Aorta (tissue), 5 donors: Measurements from ENCODE around the gene CAPN1. TPM values are rescaled to one million over a fixed set of nuclear protein-coding genes. Genes with fewer than 3 reads are reported as not detected.
"Not testable (repeated sequence)": the region's sequence is repeated elsewhere in the genome, so short reads cannot be mapped to it uniquely, and the experiment has no call there.

Experiments
- ATAC-seq: fragments of 200-7000 bp; cut with Tn5 transposase; one replicate; pipeline ENCODE4 v1.9.1; 2022; ENCODE audit warnings: moderate library complexity; ENCODE audit not compliant: low FRiP score
- DNase-seq, 2 donors: peaks; one replicate each; pipeline ENCODE4 v3.0.0-alpha.2; 2020
- H3K27ac ChIP-seq, 2 donors: one replicate each; pipeline ENCODE4 v1.5.1; 2013; ENCODE audit warnings: low read length in 2 of 2, mild to moderate bottlenecking in 2 of 2, moderate library complexity in 2 of 2, control low read depth in 1 of 2, inconsistent platforms in 1 of 2, low read depth in 1 of 2
- H3K27me3 ChIP-seq, 2 donors: one replicate each; pipeline ENCODE4 v1.6.1; 2013; ENCODE audit warnings: control low read depth in 1 of 2, low read length in 1 of 2, mild to moderate bottlenecking in 1 of 2, moderate library complexity in 1 of 2; ENCODE audit not compliant: insufficient read depth in 2 of 2, control insufficient read depth in 1 of 2
- H3K36me3 ChIP-seq, 2 donors: one replicate each; pipeline ENCODE4 v1.6.1; 2013; ENCODE audit warnings: control low read depth in 1 of 2, low read length in 1 of 2, mild to moderate bottlenecking in 1 of 2; ENCODE audit not compliant: insufficient read depth in 2 of 2, control insufficient read depth in 1 of 2
- H3K4me1 ChIP-seq, 2 donors: one replicate each; pipeline ENCODE4 v1.6.1; 2013; ENCODE audit warnings: low read length in 2 of 2, control low read depth in 1 of 2, mild to moderate bottlenecking in 1 of 2, moderate library complexity in 1 of 2; ENCODE audit not compliant: insufficient read depth in 2 of 2, control insufficient read depth in 1 of 2
- H3K4me3 ChIP-seq, 2 donors: one replicate each; pipeline ENCODE4 v1.5.1; 2013; ENCODE audit warnings: low read length in 2 of 2, control low read depth in 1 of 2, mild to moderate bottlenecking in 1 of 2
- H3K9me3 ChIP-seq: one replicate; pipeline ENCODE4 v1.6.1; 2013; ENCODE audit warnings: mild to moderate bottlenecking, low read length; ENCODE audit not compliant: control insufficient read depth
- WGBS, 2 donors: extraction: QIAGEN DNeasy Blood & Tissue Kit; methylation state at CpG; one replicate each; pipeline ENCODE4 v1.1.7; 2013; 5-methylcytosine and 5-hydroxymethylcytosine counted together
- intact Hi-C, 2 donors: fragments of 100-400 bp; cut with DNase I; formaldehyde crosslinking; loops; one replicate each; pipeline versions ENCODE4 v1.14.2 to v1.15.0; 2022
- polyA plus RNA-seq, 2 donors: library from polyadenylated mRNA; stranded (reverse); fragments of 200-250 nt; gene quantifications; one replicate each; pipeline ENCODE4 v1.2.3, GENCODE V29; 2013
- total RNA-seq, 2 donors: library from RNA; stranded (reverse); fragmentation: NEBNext Ultra II Directional; extraction: Animal tissue kit (Norgen Biotek cat#: 25700); gene quantifications; one replicate each; pipeline ENCODE4 v1.2.1, GENCODE V29; 2021
- donor health status: healthy with polysubstance abuse.
- donor health status: Bipolar disorder and iron deficiency.
- donor health status: DM: no; HTN: no; CAD: no.
- donor health status: DM: no; HTN: no; CAD: no.
- donor health status: DM: yes; HTN: yes; CAD: no.

CAPN1 gene
- total and polyA plus RNA-seq, 4 donors = 75.5 to 137 (median 103) TPM

GRCh38 chr11:65248184-65248710 is 66.5 kb downstream of the CAPN1 start:
- ATAC-seq, H3K4me3 ChIP-seq, DNase-seq, H3K27me3 ChIP-seq, H3K9me3 ChIP-seq, intact Hi-C loops, H3K4me1 ChIP-seq, H3K36me3 ChIP-seq, H3K27ac ChIP-seq: not testable (repeated sequence)
- 72 to 74% methylated on average over 9 of the region's 9 CpGs for WGBS, 2 donors

- Histone ChIP-seq H3K27me3 (no peaks in the 10 kb centered on the region), H3K4me1 (no peaks in the 10 kb centered on the region), H3K9me3 (no peaks in the 10 kb centered on the region), H3K4me3 (no peak overlapping the region), H3K27ac (no peak overlapping the region), H3K36me3 (no peaks in the 10 kb centered on the region)
- DNase-seq (no peak), ATAC-seq (no peak)
- WGBS, 2 donors = 87 to 94% methylated on average over 9 of the region's 9 CpGs
- intact Hi-C loops = no loop called here
These were observed 69.7 kb downstream of the CAPN1 start for GRCh38 chr11:65251476-65251875.

- 80 to 82% methylated on average over 6 of the region's 6 CpGs for WGBS, 2 donors
- ATAC-seq (no peak), DNase-seq (no peak)
- Histone ChIP-seq H3K27ac (no peak overlapping the region), H3K27me3 (no peaks in the 10 kb centered on the region), H3K9me3 (no peaks in the 10 kb centered on the region), H3K4me1 (no peaks in the 10 kb centered on the region), H3K4me3 (no peak overlapping the region), H3K36me3 (no peaks in the 10 kb centered on the region)
- intact Hi-C loops = no loop called here
These were observed 73.0 kb downstream of the CAPN1 start for GRCh38 chr11:65254724-65255123.

GRCh38 chr11:65258988-65259387 is 77.3 kb downstream of the CAPN1 start:
- Histone ChIP-seq H3K4me3 (no peak overlapping the region), H3K9me3 (no peaks in the 10 kb centered on the region), H3K27ac (no peak overlapping the region), H3K27me3 (no peaks in the 10 kb centered on the region), H3K4me1 (peaks cover 2% of the 10 kb centered on the region in 2 donors), H3K36me3 (no peaks in the 10 kb centered on the region)
- ATAC-seq (no peak), DNase-seq (no peak)
- WGBS, 2 donors = 76 to 83% methylated on average over 5 of the region's 5 CpGs
- intact Hi-C loops = no loop called here

GRCh38 chr11:65260302-65260701 is 78.6 kb downstream of the CAPN1 start:
- intact Hi-C loops = no loop called here
- no peak for ATAC-seq
- Histone ChIP-seq H3K4me3 (no peak overlapping the region), H3K9me3 (no peaks in the 10 kb centered on the region), H3K27me3 (no peaks in the 10 kb centered on the region), H3K4me1 (peaks cover 2% of the 10 kb centered on the region in 2 donors), H3K27ac (no peak overlapping the region), H3K36me3 (no peaks in the 10 kb centered on the region)
- WGBS, 2 donors = 96 to 97% methylated on average over 17 of the region's 17 CpGs
- DNase-seq = no peak

GRCh38 chr11:65260756-65261590 is 79.2 kb downstream of the CAPN1 start:
- no peaks in the 10 kb centered on the region for H3K9me3 ChIP-seq
- H3K4me1 ChIP-seq = peaks cover 2% of the 10 kb centered on the region in 2 donors
- ATAC-seq (no peak), DNase-seq (no peak)
- H3K4me3 ChIP-seq = peak overlapping the region; percentile 35 to 40
- 61 to 62% methylated on average over 26 of the region's 26 CpGs for WGBS, 2 donors
- no peaks in the 10 kb centered on the region for H3K36me3 ChIP-seq
- intact Hi-C loops = no loop called here
- H3K27me3 ChIP-seq = no peaks in the 10 kb centered on the region
- H3K27ac ChIP-seq = peak overlapping the region in 1 of 2 donors; percentile 93

Other genes starting within 250 kb of the CAPN1 start
- not detected for gene GPHA2, start 246.0 kb upstream of the CAPN1 start, total RNA-seq
- gene GPHA2, start 246.0 kb upstream of the CAPN1 start, polyA plus RNA-seq = under 1 TPM in 1 of 2 donors, not detected in 1; 0.43 TPM
- gene MAJIN, start 209.8 kb upstream of the CAPN1 start, total RNA-seq = not detected
- gene MAJIN, start 209.8 kb upstream of the CAPN1 start, polyA plus RNA-seq = not detected
- gene BATF2, start 185.0 kb upstream of the CAPN1 start, total RNA-seq = 1 to 10 TPM; 2.5 to 3.6 TPM
- 1 to 10 TPM; 1.4 to 1.9 TPM for gene BATF2, start 185.0 kb upstream of the CAPN1 start, polyA plus RNA-seq
- gene ARL2, start 167.8 kb upstream of the CAPN1 start, total RNA-seq = 10 to 100 TPM; 96.3 to 98.5 TPM
- 100 to 1,000 TPM; 151 to 175 TPM for gene ARL2, start 167.8 kb upstream of the CAPN1 start, polyA plus RNA-seq
- 10 to 100 TPM; 19.9 to 26.1 TPM for gene SNX15, start 154.5 kb upstream of the CAPN1 start, total RNA-seq
- gene SNX15, start 154.5 kb upstream of the CAPN1 start, polyA plus RNA-seq = 10 to 100 TPM; 21.7 to 26.2 TPM
- 1 to 10 TPM; 3.6 to 4.9 TPM for gene SAC3D1, start 140.7 kb upstream of the CAPN1 start, total RNA-seq
- gene SAC3D1, start 140.7 kb upstream of the CAPN1 start, polyA plus RNA-seq = 1 to 10 TPM; 5.4 to 7.5 TPM
- 10 to 100 TPM; 14.1 to 29.4 TPM for gene NAALADL1, start 123.4 kb upstream of the CAPN1 start, total RNA-seq
- gene NAALADL1, start 123.4 kb upstream of the CAPN1 start, polyA plus RNA-seq = 10 to 100 TPM; 25.8 to 45.9 TPM
- 1 to 10 TPM in 1 of 2 donors, under 1 TPM in 1; 0.81 to 1.0 TPM for gene CDCA5, start 97.9 kb upstream of the CAPN1 start, total RNA-seq
- gene CDCA5, start 97.9 kb upstream of the CAPN1 start, polyA plus RNA-seq = 1 to 10 TPM in 1 of 2 donors, under 1 TPM in 1; 1.00 to 2.5 TPM
- 10 to 100 TPM; 31.5 to 35.0 TPM for gene ZFPL1, start 97.7 kb upstream of the CAPN1 start, total RNA-seq
- gene ZFPL1, start 97.7 kb upstream of the CAPN1 start, polyA plus RNA-seq = 10 to 100 TPM; 24.9 to 69.9 TPM
- gene VPS51, start 85.7 kb upstream of the CAPN1 start, total RNA-seq = 100 to 1,000 TPM; 101 to 121 TPM
- gene VPS51, start 85.7 kb upstream of the CAPN1 start, polyA plus RNA-seq = 100 to 1,000 TPM in 1 of 2 donors, 10 to 100 TPM in 1; 73.0 to 191 TPM
- 1 to 10 TPM; 5.2 to 7.2 TPM for gene TM7SF2, start 70.1 kb upstream of the CAPN1 start, total RNA-seq
- gene TM7SF2, start 70.1 kb upstream of the CAPN1 start, polyA plus RNA-seq = 10 to 100 TPM in 1 of 2 donors, 1 to 10 TPM in 1; 4.0 to 11.8 TPM
- gene ZNHIT2, start 64.2 kb upstream of the CAPN1 start, total RNA-seq = 1 to 10 TPM; 4.1 to 7.5 TPM
- gene ZNHIT2, start 64.2 kb upstream of the CAPN1 start, polyA plus RNA-seq = 10 to 100 TPM in 1 of 2 donors, 1 to 10 TPM in 1; 3.4 to 12.9 TPM
- 100 to 1,000 TPM; 674 to 804 TPM for gene FAU, start 59.8 kb upstream of the CAPN1 start, total RNA-seq
- 1,000 to 10,000 TPM; 1,037 to 1,172 TPM for gene FAU, start 59.8 kb upstream of the CAPN1 start, polyA plus RNA-seq
- 10 to 100 TPM; 35.0 to 37.1 TPM for gene MRPL49, start 59.6 kb upstream of the CAPN1 start, total RNA-seq
- 10 to 100 TPM; 44.2 to 52.2 TPM for gene MRPL49, start 59.6 kb upstream of the CAPN1 start, polyA plus RNA-seq
- 10 to 100 TPM; 50.2 to 64.0 TPM for gene SYVN1, start 47.4 kb upstream of the CAPN1 start, total RNA-seq
- 10 to 100 TPM in 1 of 2 donors, 1 to 10 TPM in 1; 5.5 to 26.2 TPM for gene SYVN1, start 47.4 kb upstream of the CAPN1 start, polyA plus RNA-seq
- gene SPDYC, start 11.7 kb upstream of the CAPN1 start, total RNA-seq = not detected
- gene SPDYC, start 11.7 kb upstream of the CAPN1 start, polyA plus RNA-seq = not detected
- gene POLA2, start 80.0 kb downstream of the CAPN1 start, total RNA-seq = 1 to 10 TPM; 3.4 to 9.2 TPM
- gene POLA2, start 80.0 kb downstream of the CAPN1 start, polyA plus RNA-seq = 1 to 10 TPM; 3.0 to 4.1 TPM
- 10 to 100 TPM; 16.2 to 20.9 TPM for gene CDC42EP2, start 132.9 kb downstream of the CAPN1 start, total RNA-seq
- 1 to 10 TPM; 2.3 to 3.5 TPM for gene CDC42EP2, start 132.9 kb downstream of the CAPN1 start, polyA plus RNA-seq
- gene DPF2, start 151.9 kb downstream of the CAPN1 start, total RNA-seq = 10 to 100 TPM; 51.3 to 59.6 TPM
- gene DPF2, start 151.9 kb downstream of the CAPN1 start, polyA plus RNA-seq = 10 to 100 TPM; 16.4 to 41.1 TPM
- gene TIGD3, start 172.8 kb downstream of the CAPN1 start, total RNA-seq = under 1 TPM in 1 of 2 donors, not detected in 1; 0.16 TPM
- gene TIGD3, start 172.8 kb downstream of the CAPN1 start, polyA plus RNA-seq = under 1 TPM in 1 of 2 donors, not detected in 1; 0.88 TPM
- gene SLC25A45, start 200.7 kb downstream of the CAPN1 start, total RNA-seq = 10 to 100 TPM in 1 of 2 donors, 1 to 10 TPM in 1; 9.1 to 16.0 TPM
- gene SLC25A45, start 200.7 kb downstream of the CAPN1 start, polyA plus RNA-seq = 10 to 100 TPM in 1 of 2 donors, 1 to 10 TPM in 1; 5.6 to 10.7 TPM
- gene FRMD8, start 204.7 kb downstream of the CAPN1 start, total RNA-seq = 10 to 100 TPM; 27.8 to 39.5 TPM
- 10 to 100 TPM; 16.8 to 19.2 TPM for gene FRMD8, start 204.7 kb downstream of the CAPN1 start, polyA plus RNA-seq
- gene NEAT1, start 240.9 kb downstream of the CAPN1 start, total RNA-seq = 1,000 to 10,000 TPM; 1,566 to 1,734 TPM
- gene NEAT1, start 240.9 kb downstream of the CAPN1 start, polyA plus RNA-seq = 1,000 to 10,000 TPM in 1 of 2 donors, 100 to 1,000 TPM in 1; 239 to 1,307 TPM